Psoas muscle (tissue), 8 donors: ENCODE data around the gene KCNQ5. TPM values are rescaled to one million over a fixed set of nuclear protein-coding genes. Genes with fewer than 3 reads are reported as not detected.

Experiments used
- ATAC-seq, 4 donors: fragments of 200-7000 bp; cut with Tn5 transposase; one replicate each; pipeline ENCODE4 v1.9.1; 2020; ENCODE audit warnings: moderate library complexity in 3 of 4, mild to moderate bottlenecking in 2 of 4
- DNase-seq, 2 donors: peaks; one replicate each; pipeline ENCODE4 v3.0.0-alpha.2; 2020
- H3K27ac ChIP-seq: fragments of 200-600 bp; one replicate; pipeline ENCODE4 v1.8.0; 2022
- H3K27me3 ChIP-seq, 3 donors: fragments of 200-600 bp in 1 of 3; one replicate each; pipeline versions ENCODE4 v1.6.1 to v1.8.0; 2013 to 2022; ENCODE audit warnings: low read length in 2 of 3, mild to moderate bottlenecking in 2 of 3, moderate library complexity in 1 of 3; ENCODE audit not compliant: insufficient read depth in 3 of 3
- H3K36me3 ChIP-seq, 2 donors: fragments of 200-600 bp in 1 of 2; one replicate each; pipeline versions ENCODE4 v1.6.1 to v1.8.0; 2013 to 2022; ENCODE audit warnings: low read depth in 1 of 2, mild to moderate bottlenecking in 1 of 2, moderate library complexity in 1 of 2; ENCODE audit not compliant: insufficient read depth in 1 of 2
- H3K4me1 ChIP-seq: fragments of 200-600 bp; one replicate; pipeline ENCODE4 v1.8.0; 2022
- H3K4me3 ChIP-seq: fragments of 200-600 bp; one replicate; pipeline ENCODE4 v1.8.0; 2022; ENCODE audit warnings: mild to moderate bottlenecking
- H3K9me3 ChIP-seq: fragments of 200-600 bp; one replicate; pipeline ENCODE4 v1.8.0; 2022
- CTCF ChIP-seq: fragments of 200-600 bp; IDR thresholded peaks from one replicate; pipeline ENCODE4 v1.8.0; 2022; ENCODE audit warnings: antibody characterized with exemption
- WGBS, 3 donors: extraction: QIAGEN DNeasy Blood & Tissue Kit; methylation state at CpG; one replicate each; pipeline versions ENCODE4 v1.1.6 to v1.1.7; 2013; 5-methylcytosine and 5-hydroxymethylcytosine counted together
- intact Hi-C, 2 donors: fragments of 100-400 bp; cut with DNase I; formaldehyde crosslinking; loops; one replicate each; pipeline versions ENCODE4 v1.11.0 to v1.14.2; 2022
- polyA plus RNA-seq, 3 donors: library from polyadenylated mRNA; stranded (reverse); fragments of 200-250 nt; gene quantifications; one replicate each; pipeline ENCODE4 v1.2.3, GENCODE V29; 2013
- total RNA-seq, 4 donors: library from RNA; stranded (reverse); fragmentation: NEBNext Ultra II Directional in 2 of 4; extraction: Animal tissue kit (Norgen Biotek cat#: 25700) in 2 of 4; gene quantifications; one replicate each; pipeline versions ENCODE4 v1.2.1 to v1.2.4, GENCODE V29; 2021 to 2023
- donor health status: healthy with polysubstance abuse.
- donor health status: DM: no; HTN: no; CAD: no; lungs with moderate emphysema.
- donor health status: Bipolar disorder and iron deficiency.
- donor health status: healthy.
- donor health status: DM: yes; HTN: yes; CAD: no.
- donor health status: DM: no; HTN: no; CAD: no.
- donor health status: DM: no; HTN: no; CAD: no.
- donor health status: DM: yes; HTN: yes; CAD: no.

Gene KCNQ5
- total and polyA plus RNA-seq, 7 donors: 4.4 to 90.7 (median 25.7) TPM

- WGBS, 3 donors: 74 to 78% (median 75%) methylated on average over 1 of the region's 1 CpG
- H3K4me3 ChIP-seq: no peak overlapping the region
- no peaks in the 10 kb centered on the region for H3K27me3 ChIP-seq
- ATAC-seq (peak in 2 of 4 donors; percentile 67 to 73), DNase-seq (no peak)
- H3K27ac ChIP-seq: no peak overlapping the region
- H3K4me1 ChIP-seq: peaks cover 21% of the 10 kb centered on the region
- intact Hi-C loops: no loop called here
- TF ChIP-seq CTCF: no peak
- no peaks in the 10 kb centered on the region for H3K9me3 ChIP-seq
- H3K36me3 ChIP-seq: no peaks in the 10 kb centered on the region
Measured at GRCh38 chr6:72916906-72917305, 295.0 kb downstream of the KCNQ5 start.

GRCh38 chr6:72922401-72922800, 300.5 kb downstream of the KCNQ5 start:
- Histone ChIP-seq H3K27ac (no peak overlapping the region), H3K36me3 (no peaks in the 10 kb centered on the region), H3K4me3 (no peak overlapping the region), H3K27me3 (no peaks in the 10 kb centered on the region), H3K4me1 (peaks cover 8% of the 10 kb centered on the region), H3K9me3 (no peaks in the 10 kb centered on the region)
- DNase-seq: no peak
- no peak for TF ChIP-seq CTCF
- ATAC-seq: no peak
- WGBS, 3 donors: 95 to 100% (median 99%) methylated on average over 1 of the region's 1 CpG
- intact Hi-C loops: loop anchor here in 1 of 2 donors (5.0 kb wide), 1 partner anchor 40 kb away; no protein-coding TSS in a partner anchor

- Histone ChIP-seq H3K4me1 (peaks cover 32% of the 10 kb centered on the region), H3K36me3 (no peaks in the 10 kb centered on the region), H3K9me3 (no peaks in the 10 kb centered on the region), H3K27ac (no peak overlapping the region), H3K27me3 (no peaks in the 10 kb centered on the region), H3K4me3 (no peak overlapping the region)
- DNase-seq: no peak
- ATAC-seq: no peak
- no peak for TF ChIP-seq CTCF
- intact Hi-C loops: no loop called here
Measured at GRCh38 chr6:72925136-72925535, 303.3 kb downstream of the KCNQ5 start.

- ATAC-seq: peak in 3 of 4 donors; percentile 53 to 68 (median 67)
Measured at GRCh38 chr6:72930556-72931132, 308.8 kb downstream of the KCNQ5 start.

More at GRCh38 chr6:72930556-72931132, 308.8 kb downstream of the KCNQ5 start:
- DNase-seq: no peak
- Histone ChIP-seq H3K9me3 (no peaks in the 10 kb centered on the region), H3K27me3 (no peaks in the 10 kb centered on the region), H3K36me3 (no peaks in the 10 kb centered on the region), H3K27ac (peak overlapping the region; percentile 1), H3K4me3 (no peak overlapping the region), H3K4me1 (peaks cover 41% of the 10 kb centered on the region)
- intact Hi-C loops: no loop called here
- 71 to 75% (median 72%) methylated on average over 5 of the region's 5 CpGs for WGBS, 3 donors
- TF ChIP-seq CTCF: no peak
